Inferior parietal cortex (tissue), 1 donor: Measurements from ENCODE around the gene ELP4.

Source experiments
- DNase-seq: peaks from one replicate; pipeline ENCODE4 v3.0.0-alpha.2; 2016; ENCODE audit errors: extremely low spot score

ELP4 gene

DNA sequence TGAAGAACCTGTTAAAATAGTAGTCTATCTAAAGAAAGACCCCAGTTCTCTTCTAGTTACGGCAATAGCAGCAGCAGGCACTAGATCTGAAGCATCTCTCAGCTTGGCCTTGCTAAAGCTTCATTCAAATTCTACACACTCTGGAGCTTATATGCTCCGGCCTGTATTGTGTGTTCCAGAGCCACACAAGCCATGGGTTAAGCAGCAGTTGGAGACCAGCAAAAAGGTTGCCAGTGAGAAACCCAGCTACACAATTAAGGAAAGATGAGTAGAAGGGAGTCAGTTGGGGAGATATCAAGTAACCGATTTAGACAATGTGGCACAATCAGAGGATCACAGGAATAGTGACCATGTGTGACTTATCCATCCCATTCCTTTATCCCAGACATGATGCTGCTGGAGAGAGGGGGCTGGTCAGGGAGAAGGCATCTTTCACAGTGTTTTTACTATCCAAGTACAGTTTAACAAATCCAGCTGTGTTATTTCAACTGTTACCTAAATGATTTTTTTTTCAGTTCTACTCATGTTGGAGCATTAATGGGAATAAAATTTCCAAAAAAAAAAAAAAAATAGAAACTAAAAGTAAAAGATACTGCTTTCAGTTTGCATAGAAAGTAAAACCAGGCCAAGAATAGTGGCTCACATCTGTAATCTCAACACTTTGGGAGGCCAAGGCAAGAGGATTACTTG, 260.6 kb downstream of the ELP4 start:
- DNase-seq, result no peak

DNA sequence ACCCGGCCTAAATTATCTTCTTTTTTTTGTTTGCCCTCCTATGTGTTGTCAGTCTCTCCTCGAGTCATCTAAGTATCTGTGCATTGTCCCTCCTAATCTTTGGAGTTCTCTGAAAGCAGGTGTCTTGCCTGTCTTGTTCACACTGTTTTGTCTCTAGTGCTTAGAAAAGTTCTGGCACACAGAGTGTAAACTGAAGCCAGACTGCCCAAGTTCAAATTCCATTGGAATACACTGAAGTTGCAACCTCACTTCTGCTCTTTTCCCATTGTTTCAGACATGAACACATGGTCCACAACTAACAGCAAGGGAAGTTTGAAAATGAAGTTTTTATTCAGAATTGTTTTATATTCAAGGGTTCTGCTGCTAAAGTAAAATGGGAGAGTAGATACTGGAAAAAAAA, 262.8 kb downstream of the ELP4 start:
- DNase-seq, result no peak

DNA sequence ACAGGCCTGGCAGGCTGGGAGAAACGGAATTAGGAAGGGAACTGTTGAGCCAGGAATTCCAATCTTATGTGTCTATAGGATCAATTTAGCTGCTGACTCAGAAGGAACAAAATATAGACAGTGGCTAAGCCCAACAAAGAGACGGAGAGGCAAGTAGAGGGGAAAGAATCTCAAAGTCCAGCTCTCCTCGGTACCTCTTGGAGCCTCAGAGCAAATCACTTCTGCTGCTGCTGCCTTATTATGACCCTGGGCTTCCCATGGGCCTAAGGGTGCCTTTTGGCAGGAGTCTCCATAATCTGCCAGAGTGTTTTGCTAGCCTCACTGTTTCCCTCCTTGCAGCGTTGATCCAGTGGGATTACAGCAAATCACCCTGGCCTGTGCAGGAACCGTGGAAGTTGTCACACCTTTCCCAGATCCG, 269.8 kb downstream of the ELP4 start:
- no peak for DNase-seq

DNA sequence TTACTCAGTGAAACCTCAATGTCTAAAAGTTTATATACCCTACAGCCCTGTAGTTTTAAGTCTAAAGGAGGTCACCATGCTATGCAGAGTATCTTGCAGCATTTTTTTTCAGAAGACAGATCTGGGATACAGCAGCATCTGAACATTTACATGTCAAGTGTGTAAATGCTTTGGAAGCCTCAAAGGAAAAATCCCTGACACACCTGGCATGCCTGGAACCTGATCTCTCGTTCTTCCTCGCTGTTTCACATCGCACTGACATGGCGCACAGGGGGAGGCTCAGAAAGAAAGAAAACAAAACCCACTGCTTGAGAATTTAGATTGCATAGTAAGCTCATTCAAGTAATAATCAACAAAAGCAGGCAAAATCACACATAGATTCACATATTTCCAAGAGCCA, 270.5 kb downstream of the ELP4 start:
- no peak for DNase-seq

DNA sequence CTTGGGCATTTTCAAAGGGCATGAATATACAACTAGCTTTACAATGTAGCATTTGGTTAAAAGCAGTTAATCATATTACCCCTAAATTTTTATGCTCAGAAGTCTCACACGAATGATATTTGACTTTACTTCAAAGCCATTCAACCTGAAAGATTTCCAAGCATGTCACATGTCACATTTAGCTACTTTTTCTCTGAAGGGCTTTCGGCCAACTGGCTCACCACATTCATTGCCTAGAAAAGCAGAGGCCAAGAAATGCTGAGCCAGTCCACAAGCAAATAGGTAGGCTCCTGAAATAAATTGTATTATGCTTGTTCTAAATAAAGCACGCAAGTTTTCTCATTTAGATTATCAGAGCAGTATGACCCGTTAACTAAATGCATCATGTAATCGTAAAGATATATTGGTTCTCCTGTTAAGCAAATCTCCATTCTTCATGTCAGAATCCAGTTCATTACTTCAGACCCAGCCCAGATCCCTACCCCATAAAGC, 271.0 kb downstream of the ELP4 start:
- DNase-seq, result no peak

DNA sequence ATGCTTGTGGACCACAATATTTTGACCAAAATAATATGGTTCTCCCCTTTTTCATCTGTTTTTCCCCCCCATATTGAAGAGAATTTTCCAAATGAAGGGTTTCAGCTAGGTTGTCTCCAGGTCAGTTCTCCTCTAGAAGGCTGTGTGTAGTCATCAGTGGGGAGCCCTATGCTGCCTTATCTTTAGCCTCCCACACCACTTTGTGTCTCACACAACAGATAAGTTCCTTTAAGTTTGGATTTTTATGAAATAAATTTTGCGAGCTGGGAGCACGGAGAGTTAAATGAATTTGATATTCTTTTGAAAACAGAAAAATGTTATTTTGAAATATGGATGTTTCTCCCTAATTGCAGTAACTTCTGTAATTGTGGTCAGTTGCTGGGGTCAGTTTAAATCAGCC, 272.7 kb downstream of the ELP4 start:
- no peak for DNase-seq

DNA sequence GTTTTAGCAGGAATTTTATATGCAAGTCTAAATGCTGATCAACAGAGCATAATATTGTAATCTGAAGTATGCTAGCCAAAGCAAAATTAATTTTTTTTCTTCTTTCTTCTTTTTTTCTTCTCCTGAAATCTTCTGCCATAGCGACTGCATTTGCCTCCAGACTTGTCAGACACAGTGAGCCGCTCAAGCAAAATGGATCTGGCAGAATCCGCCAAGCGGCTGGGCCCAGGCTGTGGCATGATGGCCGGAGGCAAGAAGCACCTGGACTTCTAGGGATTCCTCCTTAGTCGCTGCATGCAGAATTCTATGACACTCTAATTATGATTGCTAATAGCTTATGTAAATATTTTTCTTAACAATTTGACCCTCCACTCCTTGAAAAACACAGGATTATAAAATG, 273.7 kb downstream of the ELP4 start:
- DNase-seq, result no peak

DNA sequence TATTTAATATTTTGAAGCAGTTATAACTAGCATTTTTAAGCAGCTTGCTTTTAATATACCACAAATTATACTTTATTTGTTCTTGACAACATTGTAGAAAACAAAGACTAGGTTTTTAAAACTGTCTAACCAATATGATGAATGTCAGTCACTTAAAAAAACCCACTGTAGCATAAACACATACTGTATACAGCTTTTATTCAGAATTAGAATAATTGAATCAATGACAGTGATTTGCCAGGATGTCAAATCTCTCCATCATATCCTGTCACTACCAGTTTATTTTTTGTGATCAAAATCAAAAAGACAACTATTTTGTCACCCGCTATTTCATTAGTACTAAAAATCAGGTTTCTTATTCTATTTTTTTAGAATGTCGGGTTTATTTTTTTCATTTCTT, 275.0 kb downstream of the ELP4 start:
- no peak for DNase-seq

DNA sequence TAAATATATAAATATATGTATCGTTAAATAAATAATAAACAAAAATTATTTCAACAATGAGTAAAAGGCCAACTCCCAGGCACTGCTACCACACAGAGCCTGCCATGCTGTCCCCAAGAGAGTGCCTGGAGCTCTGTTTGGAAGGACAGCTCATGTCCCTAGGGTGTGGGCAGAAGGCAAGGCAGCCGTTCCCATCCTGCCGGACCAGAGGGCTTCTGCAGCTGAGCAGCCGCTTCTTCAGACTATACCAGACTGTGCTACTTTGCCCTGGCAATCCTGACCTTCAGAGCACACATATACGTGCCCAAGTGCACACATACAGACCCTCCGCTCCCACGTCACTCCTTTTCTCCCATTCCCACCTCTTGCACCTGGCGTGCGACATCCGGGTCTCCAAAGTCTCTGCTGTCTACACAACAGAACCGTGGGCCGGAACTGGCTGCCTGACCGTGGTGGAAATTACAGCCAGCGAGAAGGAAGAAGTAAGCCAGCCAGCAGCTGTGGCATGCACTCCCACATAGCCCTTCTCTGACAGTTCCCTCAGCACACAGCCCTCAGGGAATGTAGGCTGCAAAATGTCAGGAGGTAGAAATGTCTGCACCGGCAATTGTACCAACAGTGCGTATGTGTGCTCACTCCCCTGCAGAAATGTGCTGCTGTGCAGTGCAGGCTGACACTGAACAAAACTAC, 277.6 kb downstream of the ELP4 start:
- DNase-seq, result no peak

DNA sequence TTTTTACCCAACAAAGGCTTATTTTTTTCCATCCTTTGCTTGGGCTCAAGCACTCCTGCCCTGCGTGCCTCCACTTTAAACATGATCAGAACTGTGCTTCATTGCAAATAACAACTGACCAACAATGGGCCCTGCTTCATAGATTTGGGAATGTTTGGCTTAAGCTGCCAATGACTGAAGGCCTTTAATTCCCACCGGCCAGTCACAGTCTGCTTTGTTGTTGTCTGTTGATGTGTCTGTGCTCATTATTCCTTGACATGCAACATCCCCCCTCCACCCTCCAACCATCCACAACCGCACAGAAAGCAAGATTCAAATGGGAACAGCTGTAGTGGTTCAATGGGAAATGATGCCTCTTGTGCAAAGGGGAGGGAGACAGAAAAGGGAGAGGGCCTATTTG, 278.5 kb downstream of the ELP4 start:
- DNase-seq, result no peak

DNA sequence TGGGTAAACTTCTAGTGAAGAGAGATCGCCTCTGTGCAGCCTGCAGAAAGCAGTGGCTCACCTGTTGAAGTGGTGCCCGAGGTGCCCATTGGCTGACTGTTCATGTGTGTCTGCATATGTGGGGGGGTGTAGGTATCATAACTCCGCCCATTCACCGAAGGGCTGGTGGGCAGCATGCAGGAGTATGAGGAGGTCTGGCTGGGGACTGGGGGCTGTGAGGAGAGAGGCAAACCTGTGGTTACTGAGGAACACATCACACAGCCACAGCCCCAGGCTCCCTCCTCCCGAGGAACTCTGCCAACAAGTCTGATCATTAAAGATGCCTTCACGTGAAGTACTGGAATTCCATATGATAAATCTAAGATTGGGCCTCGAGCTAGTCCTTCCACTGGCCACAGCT, 281.1 kb downstream of the ELP4 start:
- DNase-seq, result no peak

DNA sequence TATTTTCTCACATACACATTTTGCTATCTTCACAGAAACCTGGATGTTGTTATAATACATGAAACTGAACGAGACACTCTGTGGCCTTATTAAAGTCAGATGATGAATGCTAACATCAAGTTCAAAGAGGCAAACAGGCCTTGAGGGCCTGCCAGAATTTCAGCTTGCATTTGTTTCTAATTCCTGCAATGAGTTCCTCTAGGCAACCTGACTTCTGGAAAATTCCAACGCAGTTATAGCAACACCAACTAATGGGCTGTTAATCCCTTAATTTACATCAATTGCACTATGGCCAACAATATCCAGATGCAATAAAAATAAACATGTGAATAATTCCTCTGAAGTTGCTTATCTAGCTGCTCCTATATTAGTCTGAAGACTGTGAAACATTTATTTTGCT, 282.5 kb downstream of the ELP4 start:
- DNase-seq, result no peak

DNA sequence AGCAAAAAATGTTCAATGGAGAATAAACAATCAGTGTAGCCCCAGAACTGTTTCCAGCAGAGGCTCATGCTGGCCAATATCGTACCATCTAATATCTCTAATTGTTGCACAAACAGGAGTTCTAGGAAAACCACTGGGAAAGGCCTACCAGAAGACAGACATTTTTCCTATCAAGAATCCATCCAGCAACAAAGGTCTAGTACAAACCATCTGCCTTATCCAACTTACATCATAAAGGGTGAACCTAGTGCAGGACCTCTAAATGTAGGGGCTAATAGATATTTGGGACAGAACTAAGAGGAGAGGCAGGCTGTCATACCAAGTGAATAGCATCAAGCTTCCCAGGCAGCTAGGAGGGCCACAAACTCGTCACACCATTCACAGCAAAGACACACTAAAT, 282.9 kb downstream of the ELP4 start:
- no peak for DNase-seq

DNA sequence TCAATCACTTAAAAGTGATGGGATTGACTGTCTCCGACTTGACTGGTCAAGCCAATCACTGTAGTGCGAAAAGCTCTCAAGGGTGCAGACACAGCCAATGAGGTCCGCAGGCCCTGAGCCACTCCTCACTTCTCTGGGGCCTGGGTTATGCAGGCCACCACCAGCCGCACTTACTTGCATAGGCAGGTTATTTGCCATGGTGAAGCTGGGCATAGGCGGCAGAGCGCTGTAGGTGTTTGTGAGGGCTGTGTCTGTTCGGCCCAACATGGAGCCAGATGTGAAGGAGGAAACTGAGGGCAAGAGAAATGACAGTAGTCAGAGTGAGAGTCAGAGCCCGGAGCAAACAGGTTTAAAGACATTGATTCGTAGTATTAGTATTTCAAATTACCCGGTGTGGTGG, 283.7 kb downstream of the ELP4 start:
- no peak for DNase-seq

DNA sequence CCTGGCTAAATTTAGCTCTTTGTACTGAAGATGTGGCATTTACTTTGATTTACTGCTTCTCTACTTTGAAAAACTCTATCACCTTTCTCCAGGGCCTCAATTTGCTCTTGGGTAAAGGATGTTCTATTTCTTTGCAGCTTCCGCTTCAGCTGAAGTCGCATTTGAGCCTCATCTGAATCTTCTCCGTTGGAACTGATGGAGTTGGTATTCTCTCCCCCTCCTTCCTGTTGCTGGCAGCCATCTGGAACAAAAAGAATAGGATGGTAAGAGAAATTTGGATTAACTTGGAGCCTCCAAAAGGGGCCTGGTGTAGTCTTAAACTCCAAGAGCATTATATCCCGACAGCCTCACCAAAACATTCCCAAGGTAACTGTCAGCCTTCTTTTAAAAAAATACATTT, 285.0 kb downstream of the ELP4 start:
- DNase-seq, result no peak

DNA sequence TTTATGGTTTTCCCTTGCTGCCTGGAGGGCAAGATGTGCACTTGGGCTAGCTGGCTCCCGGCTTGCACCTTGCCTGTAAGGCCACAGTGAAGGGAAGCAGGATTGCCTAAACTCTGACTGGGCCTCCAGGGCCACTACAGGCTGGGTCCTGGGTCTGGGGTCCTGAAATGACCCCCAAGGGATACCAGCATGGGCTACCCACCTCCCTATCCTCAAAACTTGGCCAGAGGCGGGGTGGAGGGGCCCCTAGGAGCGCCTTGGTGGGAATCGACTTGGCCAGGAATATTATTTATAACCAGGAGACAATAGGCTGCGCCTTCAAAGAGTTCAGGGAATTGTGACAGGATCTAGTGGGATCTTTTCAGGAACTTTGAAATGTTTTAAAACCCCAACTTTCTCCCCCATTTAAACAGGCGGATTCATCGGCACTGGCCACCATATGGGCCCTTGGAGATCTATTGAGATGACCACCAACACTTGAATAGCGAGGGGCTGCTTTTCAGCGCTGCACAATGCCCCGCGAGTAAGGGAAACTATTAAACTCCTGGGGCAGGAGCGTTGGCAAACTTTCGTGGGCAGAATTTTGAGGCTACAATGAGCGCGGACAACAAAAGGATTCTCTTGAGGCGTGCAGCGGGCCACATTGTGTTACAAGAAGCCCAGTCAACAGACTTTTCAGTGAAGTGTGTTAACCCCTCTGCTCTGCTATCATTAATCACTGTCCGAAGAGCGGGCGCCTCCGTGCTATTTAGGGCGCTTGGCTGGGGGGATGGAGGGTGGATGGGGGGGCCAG, 286.3 kb downstream of the ELP4 start:
- no peak for DNase-seq

DNA sequence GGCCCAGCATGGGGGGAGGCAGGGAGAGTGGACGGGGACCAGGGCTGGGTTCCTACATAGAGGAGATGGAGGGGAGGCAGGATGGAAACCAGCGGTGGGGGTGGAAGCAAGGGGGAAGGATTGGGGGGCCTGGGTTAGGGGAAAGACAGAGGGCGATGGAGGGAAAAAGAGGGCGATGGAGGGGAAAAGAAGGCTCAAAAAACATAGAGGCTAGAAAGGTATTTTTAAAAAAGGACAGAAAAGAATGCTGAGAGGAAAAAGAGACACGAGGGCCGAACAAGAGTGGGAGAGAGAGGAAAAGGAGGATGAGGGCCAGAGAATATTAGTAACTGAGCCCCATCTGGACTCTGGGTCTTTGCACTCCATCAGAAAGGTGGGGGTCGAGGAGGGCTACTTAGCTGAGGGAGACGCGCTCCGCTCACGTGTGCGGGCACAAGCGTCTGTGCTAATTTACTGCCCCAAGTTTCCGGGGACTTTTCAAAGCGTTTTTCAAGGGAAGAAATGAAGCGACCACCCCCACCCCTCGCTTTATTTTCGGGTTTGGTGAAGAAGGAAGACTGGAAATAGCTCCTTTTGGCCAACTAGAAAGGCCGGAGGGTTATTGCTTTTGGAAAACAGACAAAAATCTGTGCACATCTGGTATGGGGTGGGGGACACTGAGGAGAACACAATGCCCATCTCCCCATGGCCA, 287.1 kb downstream of the ELP4 start:
- no peak for DNase-seq

DNA sequence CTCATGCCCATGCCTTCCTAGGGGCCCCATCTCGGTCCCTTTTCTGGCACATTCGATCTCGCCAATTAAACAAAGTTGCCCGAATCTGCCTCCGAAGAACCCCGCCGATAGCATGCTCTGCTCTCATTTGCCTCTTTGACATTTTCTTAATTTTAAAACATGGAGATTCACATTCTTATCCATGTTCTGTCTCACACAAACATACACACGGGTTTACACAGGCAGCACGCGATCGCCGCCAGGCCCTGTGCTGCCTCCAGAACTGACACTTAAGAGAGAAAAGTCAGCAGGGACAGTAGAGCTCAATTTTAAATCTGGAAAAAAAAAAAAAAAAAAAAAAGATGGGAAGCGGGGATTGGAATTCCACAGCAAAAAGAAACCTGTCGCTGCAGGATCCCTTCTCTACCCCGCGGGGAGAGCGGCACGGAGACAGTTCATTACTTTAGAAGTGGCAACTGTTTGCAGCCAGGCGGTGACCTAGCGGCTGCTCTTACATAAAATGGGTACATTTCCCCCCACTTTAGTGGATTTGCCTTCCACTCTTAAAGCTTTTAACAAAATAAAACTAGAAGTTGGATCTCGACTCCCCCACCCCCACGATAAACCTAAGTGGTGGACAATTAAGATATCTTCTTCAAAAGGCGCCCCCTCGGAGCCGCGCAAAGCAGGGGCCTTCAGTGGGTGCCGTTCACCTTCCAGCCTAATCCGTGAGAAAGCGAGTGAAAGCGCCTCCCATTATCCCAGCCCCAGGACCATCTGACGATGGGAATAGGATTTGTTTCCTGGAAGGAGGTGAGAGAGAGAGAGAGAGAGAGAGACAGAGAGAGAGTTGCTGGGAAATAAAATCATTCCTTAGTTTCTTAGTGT, 287.9 kb downstream of the ELP4 start:
- no peak for DNase-seq

DNA sequence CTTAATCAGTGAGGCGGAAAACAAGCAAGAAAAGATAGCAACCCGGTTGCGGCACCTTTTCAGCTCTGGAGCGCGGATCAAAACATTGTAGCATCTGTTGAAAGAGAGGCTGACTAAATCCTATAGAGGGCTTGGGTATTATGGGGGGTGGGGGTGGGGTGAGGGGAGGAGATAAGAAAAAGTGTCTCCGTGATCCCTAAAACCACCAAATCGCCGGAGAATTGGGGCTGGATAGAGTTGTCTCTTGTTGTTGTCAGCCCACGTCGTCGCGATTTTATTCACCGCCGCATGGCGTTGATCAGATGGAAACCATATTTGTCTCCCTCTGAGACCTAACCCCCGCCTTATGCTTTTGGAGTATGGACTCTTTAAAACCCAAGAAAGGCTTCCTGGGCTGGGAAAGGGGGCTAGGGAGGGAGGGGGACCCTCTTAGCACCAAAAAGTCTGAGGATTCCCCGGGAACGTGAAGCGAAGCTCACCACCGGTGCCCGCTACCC, 288.5 kb downstream of the ELP4 start:
- no peak for DNase-seq

DNA sequence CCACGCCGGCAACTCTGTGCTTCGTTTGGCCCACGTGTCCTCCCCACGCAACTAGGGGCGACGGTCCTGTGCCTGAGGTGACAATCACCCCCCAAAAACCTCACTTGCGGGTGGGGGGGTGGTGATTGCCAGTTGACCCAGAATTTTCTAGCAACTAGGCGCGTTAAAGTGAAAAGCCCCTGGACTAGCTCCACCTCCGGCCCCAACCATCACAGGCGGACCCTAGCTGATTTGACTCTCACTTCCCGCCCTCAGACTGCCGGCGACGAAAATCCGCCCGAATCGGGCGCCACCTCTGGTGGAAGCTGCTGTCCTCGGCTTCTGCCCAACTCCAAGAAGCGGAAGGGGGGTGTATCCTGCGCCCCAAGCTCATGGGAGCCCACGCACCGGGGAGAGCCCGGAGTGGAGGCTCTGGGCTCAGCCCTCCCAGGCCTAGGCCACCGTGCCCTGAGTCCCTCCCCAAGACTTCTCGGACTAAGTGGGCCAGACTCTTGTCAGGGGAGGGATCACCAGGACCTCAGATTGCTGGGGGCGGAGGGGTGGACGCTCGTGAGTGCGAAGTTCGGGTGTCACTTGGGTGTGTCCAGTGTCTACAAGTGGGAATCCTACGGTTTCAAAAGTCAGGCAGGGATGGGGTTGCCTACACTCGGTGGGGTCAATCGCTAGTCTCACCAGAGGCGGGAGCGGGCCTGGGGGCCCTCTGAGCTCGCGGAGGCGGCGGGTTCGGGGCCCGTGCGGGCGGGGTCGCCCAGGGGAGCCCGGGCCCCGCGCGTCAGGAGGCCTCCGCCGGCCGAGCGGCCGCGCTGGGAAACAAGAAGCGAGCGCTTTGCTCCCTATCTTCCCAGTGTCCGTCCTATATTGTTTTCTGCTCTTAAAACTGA, 289.2 kb downstream of the ELP4 start:
- no peak for DNase-seq
